Measurements from ENCODE around the gene DBN1.

DBN1 gene

GRCh38 chr5:177456591-177456964 lies 16.9 kb downstream of the DBN1 start:
- H3K27me3 ChIP-seq (ENCODE audit: control insufficient read depth in 1 of 2, insufficient read depth in 2 of 2, low read length in 2 of 2) = no peaks in the 10 kb centered on the region
- no peaks in the 10 kb centered on the region for H3K9me3 ChIP-seq (ENCODE audit: control insufficient read depth in 1 of 2, low read length in 2 of 2)
- H3K27ac ChIP-seq (ENCODE audit: low read depth, low read length) = no peak overlapping the region
- H3K4me3 ChIP-seq (ENCODE audit: low read depth in 1 of 2, low read length in 2 of 2) = no peak overlapping the region
- no peaks in the 10 kb centered on the region for H3K36me3 ChIP-seq (ENCODE audit: control insufficient read depth in 1 of 2, insufficient read depth in 2 of 2, low read length in 2 of 2)
- peaks cover 11 to 26% of the 10 kb centered on the region in 2 donors for H3K4me1 ChIP-seq (ENCODE audit: control insufficient read depth in 1 of 2, insufficient read depth in 2 of 2, low read length in 2 of 2)
- H3K9ac ChIP-seq (ENCODE audit: low read depth in 1 of 2, low read length in 2 of 2) = no peak overlapping the region

- Histone ChIP-seq H3K36me3 (ENCODE audit: control insufficient read depth in 1 of 2, insufficient read depth in 2 of 2, low read length in 2 of 2) (no peaks in the 10 kb centered on the region), H3K9ac (ENCODE audit: low read depth in 1 of 2, low read length in 2 of 2) (peak overlapping the region; percentile 63 to 86), H3K27ac (ENCODE audit: low read depth, low read length) (peak overlapping the region; percentile 70), H3K27me3 (ENCODE audit: control insufficient read depth in 1 of 2, insufficient read depth in 2 of 2, low read length in 2 of 2) (no peaks in the 10 kb centered on the region), H3K4me1 (ENCODE audit: control insufficient read depth in 1 of 2, insufficient read depth in 2 of 2, low read length in 2 of 2) (peaks cover 11 to 26% of the 10 kb centered on the region in 2 donors), H3K4me3 (ENCODE audit: low read depth in 1 of 2, low read length in 2 of 2) (peak overlapping the region; percentile 74 to 79), H3K9me3 (ENCODE audit: control insufficient read depth in 1 of 2, low read length in 2 of 2) (no peaks in the 10 kb centered on the region)
These were observed 17.5 kb downstream of the DBN1 start for GRCh38 chr5:177455661-177456590.

GRCh38 chr5:177455036-177455660 lies 18.3 kb downstream of the DBN1 start:
- Histone ChIP-seq H3K4me1 (ENCODE audit: control insufficient read depth in 1 of 2, insufficient read depth in 2 of 2, low read length in 2 of 2) (peaks cover 11 to 26% of the 10 kb centered on the region in 2 donors), H3K9ac (ENCODE audit: low read depth in 1 of 2, low read length in 2 of 2) (peak overlapping the region; percentile 63 to 86), H3K4me3 (ENCODE audit: low read depth in 1 of 2, low read length in 2 of 2) (peak overlapping the region; percentile 74 to 79), H3K27me3 (ENCODE audit: control insufficient read depth in 1 of 2, insufficient read depth in 2 of 2, low read length in 2 of 2) (no peaks in the 10 kb centered on the region), H3K27ac (ENCODE audit: low read depth, low read length) (peak overlapping the region; percentile 70), H3K9me3 (ENCODE audit: control insufficient read depth in 1 of 2, low read length in 2 of 2) (no peaks in the 10 kb centered on the region), H3K36me3 (ENCODE audit: control insufficient read depth in 1 of 2, insufficient read depth in 2 of 2, low read length in 2 of 2) (no peaks in the 10 kb centered on the region)

- peaks cover 11 to 26% of the 10 kb centered on the region in 2 donors for H3K4me1 ChIP-seq (ENCODE audit: control insufficient read depth in 1 of 2, insufficient read depth in 2 of 2, low read length in 2 of 2)
These were observed 18.9 kb downstream of the DBN1 start for GRCh38 chr5:177454397-177455035.

GRCh38 chr5:177453852-177454396 lies 19.5 kb downstream of the DBN1 start:
- H3K36me3 ChIP-seq (ENCODE audit: control insufficient read depth in 1 of 2, insufficient read depth in 2 of 2, low read length in 2 of 2) = no peaks in the 10 kb centered on the region
- no peak overlapping the region for H3K27ac ChIP-seq (ENCODE audit: low read depth, low read length)
- H3K4me1 ChIP-seq (ENCODE audit: control insufficient read depth in 1 of 2, insufficient read depth in 2 of 2, low read length in 2 of 2) = peaks cover 11 to 26% of the 10 kb centered on the region in 2 donors
- H3K4me3 ChIP-seq (ENCODE audit: low read depth in 1 of 2, low read length in 2 of 2) = peak overlapping the region; percentile 58 to 74
- H3K9ac ChIP-seq (ENCODE audit: low read depth in 1 of 2, low read length in 2 of 2) = peak overlapping the region; percentile 46 to 63
- H3K27me3 ChIP-seq (ENCODE audit: control insufficient read depth in 1 of 2, insufficient read depth in 2 of 2, low read length in 2 of 2) = peaks cover 0 to 3% of the 10 kb centered on the region in 2 donors
- no peaks in the 10 kb centered on the region for H3K9me3 ChIP-seq (ENCODE audit: control insufficient read depth in 1 of 2, low read length in 2 of 2)

More at GRCh38 chr5:177454397-177455035, 18.9 kb downstream of the DBN1 start:
- Histone ChIP-seq H3K27ac (ENCODE audit: low read depth, low read length) (peak overlapping the region; percentile 70), H3K9ac (ENCODE audit: low read depth in 1 of 2, low read length in 2 of 2) (peak overlapping the region; percentile 46 to 86), H3K9me3 (ENCODE audit: control insufficient read depth in 1 of 2, low read length in 2 of 2) (no peaks in the 10 kb centered on the region), H3K27me3 (ENCODE audit: control insufficient read depth in 1 of 2, insufficient read depth in 2 of 2, low read length in 2 of 2) (peaks cover 0 to 2% of the 10 kb centered on the region in 2 donors), H3K36me3 (ENCODE audit: control insufficient read depth in 1 of 2, insufficient read depth in 2 of 2, low read length in 2 of 2) (no peaks in the 10 kb centered on the region), H3K4me3 (ENCODE audit: low read depth in 1 of 2, low read length in 2 of 2) (peak overlapping the region; percentile 74 to 79)

- peaks cover 15 to 28% of the 10 kb centered on the region in 2 donors for H3K4me1 ChIP-seq (ENCODE audit: control insufficient read depth in 1 of 2, insufficient read depth in 2 of 2, low read length in 2 of 2)
- H3K27ac ChIP-seq (ENCODE audit: low read depth, low read length) = no peak overlapping the region
- peaks cover 0 to 7% of the 10 kb centered on the region in 2 donors for H3K27me3 ChIP-seq (ENCODE audit: control insufficient read depth in 1 of 2, insufficient read depth in 2 of 2, low read length in 2 of 2)
- no peaks in the 10 kb centered on the region for H3K9me3 ChIP-seq (ENCODE audit: control insufficient read depth in 1 of 2, low read length in 2 of 2)
- H3K4me3 ChIP-seq (ENCODE audit: low read depth in 1 of 2, low read length in 2 of 2) = no peak overlapping the region
- H3K9ac ChIP-seq (ENCODE audit: low read depth in 1 of 2, low read length in 2 of 2) = peak overlapping the region in 1 of 2 donors; percentile 6
- no peaks in the 10 kb centered on the region for H3K36me3 ChIP-seq (ENCODE audit: control insufficient read depth in 1 of 2, insufficient read depth in 2 of 2, low read length in 2 of 2)
These were observed 20.5 kb downstream of the DBN1 start for GRCh38 chr5:177452688-177453638.

- Histone ChIP-seq H3K27me3 (ENCODE audit: control insufficient read depth in 1 of 2, insufficient read depth in 2 of 2, low read length in 2 of 2) (peaks cover 0 to 8% of the 10 kb centered on the region in 2 donors), H3K36me3 (ENCODE audit: control insufficient read depth in 1 of 2, insufficient read depth in 2 of 2, low read length in 2 of 2) (no peaks in the 10 kb centered on the region), H3K27ac (ENCODE audit: low read depth, low read length) (no peak overlapping the region), H3K4me1 (ENCODE audit: control insufficient read depth in 1 of 2, insufficient read depth in 2 of 2, low read length in 2 of 2) (peaks cover 22 to 37% of the 10 kb centered on the region in 2 donors), H3K9me3 (ENCODE audit: control insufficient read depth in 1 of 2, low read length in 2 of 2) (no peaks in the 10 kb centered on the region), H3K9ac (ENCODE audit: low read depth in 1 of 2, low read length in 2 of 2) (no peak overlapping the region), H3K4me3 (ENCODE audit: low read depth in 1 of 2, low read length in 2 of 2) (no peak overlapping the region)
These were observed 22.6 kb downstream of the DBN1 start for GRCh38 chr5:177450667-177451424.

GRCh38 chr5:177449140-177450061 lies 24.0 kb downstream of the DBN1 start:
- Histone ChIP-seq H3K9me3 (ENCODE audit: control insufficient read depth in 1 of 2, low read length in 2 of 2) (no peaks in the 10 kb centered on the region), H3K27me3 (ENCODE audit: control insufficient read depth in 1 of 2, insufficient read depth in 2 of 2, low read length in 2 of 2) (peaks cover 0 to 8% of the 10 kb centered on the region in 2 donors), H3K36me3 (ENCODE audit: control insufficient read depth in 1 of 2, insufficient read depth in 2 of 2, low read length in 2 of 2) (no peaks in the 10 kb centered on the region), H3K4me3 (ENCODE audit: low read depth in 1 of 2, low read length in 2 of 2) (no peak overlapping the region), H3K27ac (ENCODE audit: low read depth, low read length) (no peak overlapping the region), H3K9ac (ENCODE audit: low read depth in 1 of 2, low read length in 2 of 2) (no peak overlapping the region), H3K4me1 (ENCODE audit: control insufficient read depth in 1 of 2, insufficient read depth in 2 of 2, low read length in 2 of 2) (peaks cover 24 to 41% of the 10 kb centered on the region in 2 donors)
